ENCODE results near the gene FAIM2.

DNA sequence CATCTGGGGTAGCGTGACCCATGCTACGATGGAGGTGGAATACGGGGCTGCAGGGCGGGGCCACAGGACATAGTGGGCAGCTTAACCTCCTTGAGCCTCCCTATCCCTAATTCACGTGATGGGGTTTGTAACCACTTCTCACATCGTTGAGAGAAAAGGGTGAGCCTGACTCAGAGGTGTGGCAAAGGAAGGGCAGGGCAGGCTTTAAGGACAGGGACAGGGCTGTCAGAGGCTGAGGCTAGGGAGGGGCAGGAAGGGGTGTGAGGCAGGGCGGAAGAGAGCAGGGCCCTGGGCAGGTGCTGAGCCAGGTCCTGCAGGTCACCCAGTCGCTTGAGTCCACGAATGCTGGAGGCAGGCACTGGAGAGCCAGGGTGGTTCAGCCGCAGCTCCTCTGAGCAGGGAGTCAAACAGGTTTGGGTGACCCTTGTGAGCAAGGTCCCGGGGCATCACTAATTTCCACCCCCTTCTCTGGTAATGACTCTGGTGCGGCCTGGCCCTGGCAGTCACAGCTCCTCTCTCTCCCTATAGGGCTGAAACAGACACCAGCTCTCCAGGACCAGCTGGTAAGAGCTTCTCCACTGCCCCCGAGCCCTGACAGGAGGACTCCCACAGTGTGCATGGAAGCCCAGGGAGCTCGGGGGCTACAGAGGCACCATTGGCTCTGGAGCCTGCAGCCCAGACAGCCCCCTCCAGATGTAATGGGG is 39.4 kb upstream of the FAIM2 start:
- TF ChIP-seq, protein P1, sequence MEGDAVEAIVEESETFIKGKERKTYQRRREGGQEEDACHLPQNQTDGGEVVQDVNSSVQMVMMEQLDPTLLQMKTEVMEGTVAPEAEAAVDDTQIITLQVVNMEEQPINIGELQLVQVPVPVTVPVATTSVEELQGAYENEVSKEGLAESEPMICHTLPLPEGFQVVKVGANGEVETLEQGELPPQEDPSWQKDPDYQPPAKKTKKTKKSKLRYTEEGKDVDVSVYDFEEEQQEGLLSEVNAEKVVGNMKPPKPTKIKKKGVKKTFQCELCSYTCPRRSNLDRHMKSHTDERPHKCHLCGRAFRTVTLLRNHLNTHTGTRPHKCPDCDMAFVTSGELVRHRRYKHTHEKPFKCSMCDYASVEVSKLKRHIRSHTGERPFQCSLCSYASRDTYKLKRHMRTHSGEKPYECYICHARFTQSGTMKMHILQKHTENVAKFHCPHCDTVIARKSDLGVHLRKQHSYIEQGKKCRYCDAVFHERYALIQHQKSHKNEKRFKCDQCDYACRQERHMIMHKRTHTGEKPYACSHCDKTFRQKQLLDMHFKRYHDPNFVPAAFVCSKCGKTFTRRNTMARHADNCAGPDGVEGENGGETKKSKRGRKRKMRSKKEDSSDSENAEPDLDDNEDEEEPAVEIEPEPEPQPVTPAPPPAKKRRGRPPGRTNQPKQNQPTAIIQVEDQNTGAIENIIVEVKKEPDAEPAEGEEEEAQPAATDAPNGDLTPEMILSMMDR (conservative IDR thresholded peaks at IDR 0.05 in 1 of 2, IDR thresholded peaks at IDR 0.05 in 1 of 2; ENCODE audit: extremely low read depth in 1 of 2, insufficient read depth in 1 of 2, low read depth in 1 of 2, low read length in 2 of 2), result no peak
- TF ChIP-seq EZH2 (IDR thresholded peaks at IDR 0.05; ENCODE audit: borderline replicate concordance, low read length), result no peak
